Measurements from ENCODE around the gene TPH2.

TPH2 gene

DNA sequence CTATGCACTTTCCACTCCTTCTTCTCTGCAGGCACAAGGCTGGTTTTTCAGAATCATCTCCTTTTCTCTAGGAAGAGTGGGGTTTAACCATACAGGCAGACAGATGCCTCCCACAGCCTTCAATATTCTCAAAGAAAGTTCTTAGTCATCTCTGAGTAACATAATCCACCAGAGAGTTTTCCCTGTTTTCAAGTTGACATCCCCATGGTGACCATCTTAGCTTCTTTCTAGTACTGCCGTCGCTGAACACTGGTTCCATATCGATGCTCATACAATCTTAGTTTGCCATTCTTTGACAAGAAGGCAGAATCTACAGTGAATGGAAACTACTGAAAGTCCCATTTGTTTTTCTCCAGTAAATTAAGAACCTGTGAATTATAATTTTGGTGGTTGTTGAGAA lies 28.6 kb downstream of the TPH2 start:
- no peak for DNase-seq

DNA sequence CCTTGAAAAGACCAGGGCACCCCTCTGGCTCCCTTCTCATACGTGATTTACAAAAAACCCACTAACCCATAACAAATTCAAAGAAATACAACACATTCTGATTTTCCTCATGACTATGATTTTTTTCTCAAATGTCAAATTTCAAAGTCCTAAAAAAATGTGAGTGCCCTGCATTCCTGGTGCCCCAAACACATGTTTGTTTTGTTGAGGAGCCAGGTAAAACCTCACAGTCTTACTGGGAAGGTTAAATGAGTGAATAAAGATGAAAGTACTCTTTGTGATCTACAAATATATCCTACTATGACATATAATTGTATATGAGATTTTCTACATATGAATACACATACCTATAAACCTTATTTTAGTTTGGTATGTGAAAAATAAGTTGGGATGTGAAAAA lies 30.7 kb downstream of the TPH2 start:
- no peak for DNase-seq

DNA sequence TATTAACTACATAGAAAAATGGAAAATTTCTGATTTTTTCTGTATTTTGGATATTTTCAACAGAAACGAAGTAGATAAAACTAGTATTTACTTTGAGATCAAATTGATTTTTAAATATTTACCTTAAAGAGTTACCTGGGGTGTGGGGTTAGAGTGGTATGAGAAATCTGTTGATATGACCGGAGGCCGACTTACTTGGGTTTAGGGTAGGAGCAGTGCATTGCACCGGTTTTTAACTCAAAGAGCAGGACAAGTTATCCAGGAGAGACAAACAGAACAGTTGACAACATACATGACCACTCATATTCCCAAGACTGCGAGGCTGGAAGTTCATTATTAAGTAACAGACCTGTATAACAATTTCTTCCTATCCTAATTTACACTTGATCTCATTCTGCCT lies 31.4 kb downstream of the TPH2 start:
- no peak for DNase-seq

DNA sequence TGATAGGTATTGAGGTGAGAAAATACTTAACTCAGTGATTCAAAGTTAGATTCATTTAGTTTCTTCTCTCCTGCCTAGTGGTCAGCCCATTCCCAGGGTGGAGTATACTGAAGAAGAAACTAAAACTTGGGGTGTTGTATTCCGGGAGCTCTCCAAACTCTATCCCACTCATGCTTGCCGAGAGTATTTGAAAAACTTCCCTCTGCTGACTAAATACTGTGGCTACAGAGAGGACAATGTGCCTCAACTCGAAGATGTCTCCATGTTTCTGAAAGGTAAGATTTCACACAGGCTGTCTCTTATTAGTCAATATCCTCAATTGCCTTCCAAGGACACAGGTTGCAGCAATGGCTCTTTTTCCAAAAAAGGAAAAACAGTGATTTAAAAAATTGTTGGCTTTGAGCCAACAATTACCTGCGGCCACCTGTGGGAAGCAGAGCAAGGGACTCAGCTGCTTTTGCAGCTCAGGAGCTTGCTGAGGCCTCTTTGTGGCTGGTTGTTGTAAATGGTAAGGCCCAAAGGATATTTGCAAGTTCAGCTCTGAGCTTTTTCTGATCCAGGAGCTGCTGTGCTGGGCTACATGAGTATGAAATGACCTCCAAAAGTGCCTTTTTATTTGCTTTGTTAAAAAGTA lies 33.9 kb downstream of the TPH2 start:
- DNase-seq, result no peak

DNA sequence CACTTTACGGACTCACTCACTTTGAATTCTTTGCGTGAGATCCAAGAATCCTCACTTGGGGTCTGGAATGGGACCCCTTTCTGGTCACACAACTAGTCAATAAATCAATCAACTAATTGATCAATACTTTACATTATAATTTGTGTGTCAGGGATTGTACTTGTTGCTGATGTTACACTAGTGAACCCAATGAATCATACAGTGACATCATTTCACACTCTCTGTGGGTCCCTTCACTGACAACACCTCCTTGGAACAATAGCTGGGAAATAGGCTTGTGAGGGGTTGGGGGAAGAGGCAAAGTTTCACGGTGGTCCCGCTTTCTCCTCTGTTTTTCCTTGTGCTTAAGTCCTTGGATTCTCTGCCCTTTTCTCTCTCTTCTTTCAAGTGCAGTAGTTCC lies 35.0 kb downstream of the TPH2 start:
- peak in 1 of 5 donors; percentile 14 for DNase-seq

DNA sequence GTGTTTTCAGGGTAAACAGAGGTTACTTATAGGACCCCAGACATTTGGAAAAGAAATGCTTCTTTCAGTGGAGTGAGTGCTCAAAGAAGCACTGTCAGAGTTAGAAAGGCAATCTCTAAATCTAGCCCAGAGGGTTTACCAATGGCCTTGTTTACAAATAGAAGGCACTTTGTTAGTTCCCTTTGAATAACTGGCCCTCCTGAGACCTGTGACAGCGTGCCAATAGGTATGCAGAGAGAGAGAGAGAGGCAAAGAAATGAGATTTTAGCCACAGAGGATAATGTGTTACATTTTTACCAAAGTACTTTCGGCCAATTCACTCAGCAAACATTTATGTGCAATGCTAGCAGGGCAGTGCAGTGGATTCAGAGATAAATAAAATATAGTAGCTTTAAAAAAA lies 41.9 kb downstream of the TPH2 start:
- DNase-seq, result no peak

DNA sequence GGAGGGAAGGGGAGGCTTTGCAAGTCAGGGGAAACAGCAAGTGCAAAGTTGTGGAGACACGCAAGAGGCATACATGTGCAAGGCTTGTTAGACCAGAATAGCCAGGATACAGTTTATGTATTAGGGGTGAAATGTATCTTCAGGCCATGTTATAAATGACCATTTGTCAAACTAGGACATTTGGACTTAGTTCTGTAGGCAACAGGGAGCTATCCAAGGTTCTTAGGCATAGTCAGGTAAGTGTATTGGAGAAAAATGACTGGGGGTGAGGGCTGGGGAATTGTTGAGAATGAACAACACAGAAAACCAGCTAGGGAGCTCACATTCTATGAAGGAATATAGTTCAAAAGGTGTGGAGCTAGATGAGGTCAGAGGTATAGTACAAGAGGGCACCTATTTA lies 42.5 kb downstream of the TPH2 start:
- no peak for DNase-seq

DNA sequence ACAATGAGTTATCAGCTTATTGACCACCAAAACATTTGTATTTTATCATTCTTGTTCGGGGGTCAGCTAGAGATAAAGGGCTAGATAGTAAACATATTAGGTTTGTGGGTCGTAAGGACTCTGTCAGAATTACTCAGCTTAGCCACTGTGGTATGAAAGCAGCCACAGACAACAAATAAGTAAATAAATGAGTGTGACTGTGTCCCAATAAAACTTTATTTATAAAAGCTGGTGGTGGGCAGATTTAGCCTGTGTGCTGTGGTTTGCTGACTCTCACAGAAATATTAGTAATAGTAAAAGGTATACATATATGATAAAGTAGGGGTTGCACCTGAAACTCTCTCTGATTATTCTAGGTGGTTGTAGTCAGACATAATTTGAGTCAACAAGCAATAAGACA lies 56.1 kb downstream of the TPH2 start:
- no peak for DNase-seq

DNA sequence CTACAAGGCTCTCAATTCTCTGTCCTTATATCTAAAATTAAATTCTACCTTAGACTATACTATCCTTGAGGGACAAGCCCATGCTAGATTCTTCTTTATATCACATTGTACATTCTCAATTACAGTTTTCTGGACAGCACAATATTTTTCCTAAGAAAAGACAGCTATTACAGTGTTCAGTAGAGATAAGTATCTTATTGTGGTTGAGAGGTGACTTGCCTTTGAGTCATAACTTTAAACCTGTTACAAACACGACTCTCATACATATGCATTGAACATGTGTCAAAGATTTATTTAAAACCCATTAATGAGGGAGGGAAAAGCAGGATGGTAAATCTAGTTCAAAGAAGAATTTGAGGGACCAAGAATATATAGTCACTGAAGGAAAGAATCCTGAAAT lies 61.1 kb downstream of the TPH2 start:
- DNase-seq, result peak in 1 of 5 donors; percentile 1

DNA sequence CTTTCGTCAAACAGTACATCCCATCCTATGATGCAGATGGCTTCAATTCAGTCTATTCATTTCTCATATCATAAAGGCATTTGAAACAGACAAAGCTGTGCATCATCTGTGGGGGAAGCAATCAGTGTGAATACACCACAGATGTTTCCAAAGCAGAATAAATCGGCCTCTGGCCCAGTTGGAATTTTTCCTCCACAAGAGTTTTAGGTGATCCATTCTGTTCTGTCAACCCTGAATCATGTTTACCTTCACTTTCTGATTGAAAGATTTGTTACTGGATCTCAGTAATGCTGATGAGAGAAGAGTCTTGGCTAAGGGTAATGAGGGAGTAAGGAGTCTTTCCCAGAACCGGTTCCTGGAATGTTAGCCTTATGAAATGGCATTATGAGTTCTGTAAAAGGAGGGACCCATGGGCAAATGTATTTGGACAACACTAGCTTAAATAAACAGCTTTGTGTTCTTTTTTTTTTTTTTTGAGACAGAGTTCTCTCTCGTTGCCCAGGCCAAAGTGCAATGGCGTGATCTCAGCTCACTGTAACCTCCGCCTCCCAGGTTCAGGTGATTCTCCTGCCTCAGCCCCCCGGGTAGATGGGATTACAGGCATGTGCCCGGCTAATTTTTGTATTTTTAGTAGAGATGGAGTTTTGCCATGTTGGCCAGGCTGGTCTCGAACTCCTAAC lies 62.5 kb downstream of the TPH2 start:
- DNase-seq, result no peak

DNA sequence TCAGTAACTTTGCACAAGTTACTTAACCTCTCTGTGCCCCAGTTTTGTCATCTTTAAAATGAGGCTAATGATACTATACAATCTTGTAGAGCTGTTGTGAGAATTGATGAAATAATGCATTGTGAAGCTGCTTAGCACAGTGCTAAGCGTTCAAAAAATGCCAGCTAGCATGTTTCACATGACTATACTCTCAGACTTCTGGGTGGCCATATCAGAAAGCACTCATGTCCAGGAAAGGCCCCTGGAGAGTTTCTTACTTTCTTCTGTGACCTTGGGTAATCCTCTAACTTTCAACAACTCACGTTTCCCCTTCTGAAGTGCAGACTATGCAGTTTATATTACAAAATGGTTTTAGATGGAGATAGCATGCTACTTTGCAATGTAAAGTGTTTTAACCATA lies 68.1 kb downstream of the TPH2 start:
- DNase-seq, result no peak

DNA sequence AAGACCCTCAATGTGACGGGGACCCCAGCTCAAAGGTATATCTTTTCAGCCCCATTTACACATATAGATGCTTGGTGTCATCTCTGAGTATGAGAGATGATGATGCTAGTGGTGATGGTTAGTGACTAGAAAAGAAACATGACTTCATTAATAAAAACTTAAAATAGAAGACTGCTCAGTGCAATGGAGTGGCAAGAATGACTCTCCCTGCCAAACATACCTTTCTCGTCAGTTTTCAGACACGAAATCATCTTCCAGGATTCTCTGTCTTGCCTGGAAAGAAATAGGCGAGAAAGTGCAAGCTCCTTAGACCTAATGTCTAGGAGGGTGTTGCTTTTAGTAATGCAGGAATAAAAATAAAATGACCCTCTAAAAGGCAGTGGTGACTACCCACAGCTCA lies 71.7 kb downstream of the TPH2 start:
- no peak for DNase-seq

DNA sequence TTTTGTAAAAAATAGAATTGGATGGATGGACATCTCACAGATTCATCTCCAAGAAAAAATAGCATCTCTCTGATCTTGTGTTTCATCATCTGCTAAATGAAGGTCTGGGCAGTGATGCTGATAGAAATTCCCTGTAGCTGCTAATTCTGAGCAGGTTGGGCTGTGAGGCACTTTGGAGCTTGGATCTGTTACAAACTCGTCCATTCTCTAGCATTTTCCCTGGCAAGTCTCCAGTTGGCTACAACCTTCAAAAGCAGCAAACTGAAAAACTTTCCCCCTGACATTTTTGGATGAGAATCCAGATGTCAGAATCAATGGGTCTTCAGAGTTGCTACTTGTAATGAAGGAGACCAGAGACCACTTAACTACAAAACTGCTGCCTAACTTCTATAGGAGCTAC lies 72.7 kb downstream of the TPH2 start:
- no peak for DNase-seq

DNA sequence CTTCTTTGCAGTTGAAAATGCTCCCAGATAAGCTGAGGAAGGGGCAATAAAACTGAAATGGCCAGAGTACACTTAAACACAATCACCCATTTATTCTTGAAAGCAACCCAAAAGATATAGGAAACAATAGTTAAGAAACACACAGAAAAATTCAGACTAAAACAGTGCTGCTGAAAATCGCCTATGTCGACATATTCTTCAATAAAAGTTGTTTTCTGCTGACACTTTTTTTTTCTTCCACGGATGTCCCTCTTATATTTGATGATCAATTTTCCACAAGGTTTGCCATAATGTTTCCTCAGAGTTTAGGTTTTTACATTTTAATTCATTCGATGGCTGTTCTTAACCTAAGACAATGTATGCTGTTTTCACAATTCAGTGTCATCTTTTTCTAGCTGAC lies 74.2 kb downstream of the TPH2 start:
- no peak for DNase-seq

DNA sequence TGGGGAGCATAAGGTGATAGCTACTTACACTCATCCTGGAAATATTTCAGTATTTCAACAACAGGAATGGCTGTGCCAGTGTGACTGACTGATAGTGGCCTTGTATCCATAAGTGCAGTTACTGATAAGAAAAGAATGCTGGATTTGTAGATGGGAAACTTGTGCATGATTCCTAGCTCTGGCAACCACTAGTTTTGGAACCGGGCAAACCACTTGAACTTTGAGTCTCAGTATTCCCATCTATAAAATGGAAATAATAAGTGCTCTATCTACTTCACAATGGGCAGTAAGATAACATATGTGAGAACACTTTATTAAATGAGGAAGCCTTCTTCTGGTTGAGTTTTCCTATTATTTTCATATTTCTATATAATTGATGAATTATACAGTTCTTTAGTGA lies 77.2 kb downstream of the TPH2 start:
- no peak for DNase-seq

DNA sequence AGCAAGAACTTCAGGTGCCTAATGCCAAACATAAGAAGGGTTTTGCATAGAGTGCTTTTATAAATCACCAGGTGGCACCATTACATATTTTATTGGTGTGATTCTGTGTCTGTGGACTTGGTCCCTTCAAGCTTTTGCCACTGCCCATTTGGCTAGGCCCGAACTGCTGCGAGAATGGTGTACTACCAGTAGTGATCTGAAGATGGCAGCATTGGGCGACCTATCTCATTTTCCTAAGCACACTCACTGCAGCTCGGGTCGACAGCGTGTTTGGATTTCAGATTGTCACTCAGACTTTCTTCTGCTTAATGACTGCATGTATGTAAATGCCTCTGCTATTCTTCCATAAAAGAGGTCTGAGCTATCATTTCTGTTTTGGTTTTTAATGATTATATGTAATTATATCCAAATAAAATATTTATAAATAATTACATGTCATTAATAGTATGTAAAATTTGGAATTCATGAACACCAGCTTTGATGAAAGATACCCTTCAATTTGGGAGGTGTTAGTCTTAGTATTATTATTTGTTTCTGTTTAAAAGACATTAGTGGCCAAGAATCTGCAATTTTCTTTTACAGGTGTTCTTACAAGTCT lies 78.5 kb downstream of the TPH2 start:
- DNase-seq, result peak; percentile 8 to 62 (median 17)

DNA sequence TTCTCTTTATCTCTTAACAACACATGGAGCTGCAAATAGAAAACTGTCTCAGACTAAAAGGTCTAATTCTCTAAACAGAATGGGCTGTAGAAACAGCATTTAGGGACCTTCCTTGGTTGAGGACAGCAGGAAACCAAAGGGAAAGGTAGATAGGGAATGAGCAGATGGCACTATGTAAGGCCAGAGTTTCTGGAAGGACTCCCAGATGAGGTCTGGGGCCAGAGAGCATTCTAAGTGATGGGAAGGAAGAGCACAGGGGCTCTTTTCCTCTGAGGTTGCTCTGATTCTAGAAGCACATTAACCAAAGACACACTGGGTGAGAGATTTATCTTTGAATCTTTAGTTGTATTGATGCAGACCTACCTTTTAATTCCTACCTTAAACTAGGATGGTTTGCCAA lies 79.4 kb downstream of the TPH2 start:
- DNase-seq, result no peak

DNA sequence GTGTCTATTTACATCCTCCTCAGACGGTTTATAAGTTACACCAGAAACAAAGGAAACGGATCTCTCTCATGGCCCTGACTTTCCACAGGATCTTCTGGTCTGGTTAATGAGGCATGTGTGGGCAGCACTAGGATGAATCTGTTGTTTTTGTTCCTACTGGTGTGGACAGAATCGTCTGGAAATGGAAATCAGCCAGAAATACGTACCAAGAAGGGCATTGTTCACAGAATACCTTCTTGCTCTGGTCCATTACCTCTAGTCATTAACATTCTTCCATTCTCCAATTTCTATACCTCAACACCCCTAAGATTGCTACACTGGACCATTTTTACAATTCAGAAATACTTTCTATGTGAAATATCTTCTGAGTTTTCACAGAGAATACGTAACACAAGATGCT lies 86.0 kb downstream of the TPH2 start:
- no peak for DNase-seq

DNA sequence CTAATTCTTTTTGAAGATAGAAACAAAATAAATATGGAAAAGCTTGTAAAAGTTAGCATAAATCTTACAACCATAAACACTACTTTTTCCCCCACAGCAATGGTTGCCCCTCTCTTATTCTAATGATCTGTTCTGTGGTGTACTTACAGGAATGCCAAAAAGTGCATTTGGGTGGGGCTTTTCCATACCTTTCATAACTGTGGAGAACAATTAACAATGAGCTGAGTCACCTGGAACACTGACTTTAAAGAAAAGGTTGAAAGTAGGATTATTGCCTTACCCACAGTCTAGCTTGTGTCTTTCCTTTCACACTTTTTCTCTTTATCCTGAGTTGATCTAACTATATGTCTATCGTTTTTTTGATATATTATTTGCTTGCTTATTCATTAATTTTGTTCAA lies 86.9 kb downstream of the TPH2 start:
- DNase-seq, result no peak

DNA sequence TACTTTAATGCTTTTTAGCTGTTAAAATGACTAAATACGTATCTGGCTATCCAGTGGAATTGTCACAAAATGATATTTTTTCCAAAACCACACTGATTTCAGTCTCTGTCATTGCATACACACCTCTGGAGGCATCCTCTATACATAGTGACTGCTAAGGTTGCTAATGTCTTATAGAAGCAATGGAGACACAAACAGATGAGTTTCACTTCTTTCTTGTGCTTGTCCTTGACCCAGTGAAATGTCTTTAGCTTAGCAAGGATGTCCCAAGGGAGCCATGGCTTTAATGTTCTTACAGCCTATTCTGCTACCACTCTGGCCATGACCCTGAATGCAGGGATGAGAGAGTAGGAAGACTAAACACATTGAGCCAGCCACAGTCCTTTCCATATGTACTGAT lies 90.3 kb downstream of the TPH2 start:
- no peak for DNase-seq

DNA sequence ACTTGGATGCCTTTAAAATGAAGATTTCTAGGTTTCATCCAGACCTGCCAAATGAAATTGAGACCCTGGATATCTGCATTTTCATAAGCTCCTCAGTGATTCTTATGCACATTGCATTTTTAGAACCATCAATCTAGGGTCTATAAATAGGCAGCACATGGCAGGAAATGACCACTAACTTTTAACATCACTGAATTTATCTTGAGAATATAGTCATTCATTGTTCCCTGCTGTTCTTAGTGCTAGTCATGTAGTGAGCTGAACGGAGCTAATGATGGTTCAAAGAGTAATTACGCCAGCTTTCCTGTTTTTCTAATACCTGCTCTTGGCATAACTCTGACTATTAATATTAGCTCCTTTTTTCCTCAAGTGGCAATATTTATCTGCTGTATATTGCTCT lies 91.6 kb downstream of the TPH2 start:
- DNase-seq, result no peak

DNA sequence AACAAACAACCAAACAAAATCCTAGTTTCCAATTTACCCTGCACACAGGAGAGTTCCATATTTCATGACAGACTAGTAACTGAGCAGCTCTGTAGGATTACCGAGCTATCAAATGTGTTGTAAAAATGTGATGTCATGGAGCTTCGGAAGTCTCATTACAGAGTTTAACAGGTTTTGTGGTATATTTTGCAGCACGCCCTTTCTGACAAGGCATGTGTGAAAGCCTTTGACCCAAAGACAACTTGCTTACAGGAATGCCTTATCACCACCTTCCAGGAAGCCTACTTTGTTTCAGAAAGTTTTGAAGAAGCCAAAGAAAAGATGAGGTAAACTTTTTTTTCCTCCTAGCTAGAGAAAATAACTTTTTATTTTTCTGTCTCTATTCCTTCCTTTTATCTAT lies 92.4 kb downstream of the TPH2 start:
- DNase-seq, result no peak

DNA sequence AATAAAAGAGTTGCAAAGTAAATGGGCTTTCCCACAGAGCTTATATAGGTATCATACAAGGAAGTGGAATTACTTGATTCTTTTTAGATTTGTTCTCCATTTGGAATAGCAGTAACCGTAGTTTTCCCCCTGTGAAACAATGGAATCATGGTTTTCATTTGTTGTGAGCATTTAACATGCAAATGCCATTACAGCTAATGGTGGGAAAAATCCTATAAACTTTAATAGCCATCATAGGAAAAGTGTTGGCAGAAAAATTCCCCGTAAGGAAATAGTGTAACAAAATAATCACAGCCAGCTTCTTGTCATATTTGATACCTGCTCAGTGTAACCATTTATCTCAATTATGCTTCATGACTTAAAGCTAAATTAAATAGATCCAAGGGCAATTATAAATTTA lies 95.3 kb downstream of the TPH2 start:
- no peak for DNase-seq

DNA sequence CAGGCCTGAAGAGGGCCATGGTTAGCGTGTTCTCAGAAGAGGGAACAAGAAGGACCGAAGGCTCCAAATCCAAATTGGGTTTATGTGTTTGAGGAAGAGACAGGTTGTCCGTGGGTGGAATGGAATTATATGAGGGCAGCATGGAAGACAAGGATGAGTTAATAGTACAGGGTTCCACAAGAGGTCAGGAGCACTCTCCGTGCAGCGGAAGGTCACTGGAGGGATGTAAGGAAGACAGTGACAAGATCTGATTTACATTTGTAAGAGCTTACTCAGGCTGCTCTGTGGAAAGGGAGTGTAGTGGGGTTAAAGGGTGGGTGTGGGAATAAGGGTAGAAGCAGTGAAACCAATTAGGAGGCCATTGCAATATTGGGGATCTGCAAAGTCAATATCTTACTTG lies 97.0 kb downstream of the TPH2 start:
- no peak for DNase-seq

DNA sequence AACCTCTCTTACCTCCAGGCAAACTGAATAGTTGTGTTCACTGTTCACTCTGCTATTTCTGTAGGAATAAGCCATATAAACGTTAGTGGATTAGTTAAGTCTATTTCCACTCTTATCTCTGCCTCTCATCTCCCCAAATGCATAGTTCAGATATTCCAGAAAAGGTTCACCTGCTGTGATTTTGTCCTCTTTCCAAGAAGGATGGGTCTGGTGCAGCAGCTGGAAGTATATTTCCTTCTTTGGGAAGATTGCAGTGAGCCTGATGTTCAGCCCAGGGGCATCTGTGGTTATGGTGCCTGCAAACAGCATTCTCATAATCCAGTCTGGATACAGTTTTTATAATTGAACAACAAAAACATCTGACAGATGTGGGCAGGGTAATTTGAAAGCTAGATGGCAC lies 97.7 kb downstream of the TPH2 start:
- DNase-seq, result no peak
